IMR-90 (cell line): ENCODE results near the gene MYADM. TPM values are rescaled to one million over a fixed set of nuclear protein-coding genes. Genes with fewer than 3 reads are reported as not detected.
A peak's percentile ranks its signal among the peaks of the same experiment; 100 is the strongest.

Experiments used
- ATAC-seq: fragments of 200-7000 bp; cut with Tn5 transposase; 2 replicates; pipeline ENCODE4 v1.9.1; 2020; ENCODE audit warnings: low read depth, mild to moderate bottlenecking, moderate library complexity
- BruUV-seq: library from RNA; stranded (reverse); fragments of 400-500 nt; replicated peaks from 2 replicates; lab custom pipeline; 2021; lab: Mats Ljungman, UMichigan
- CTCF ChIA-PET: fragments of 300-600 bp; formaldehyde crosslinking; extraction: SDS; loops from one replicate; lab custom pipeline; 2021; ENCODE audit warnings: antibody characterized with exemption; lab: Yijun Ruan, JAX
- POLR2A ChIA-PET: fragments of 300-600 bp; sonication (Branson Sonifier 250); formaldehyde crosslinking; loops from one replicate; lab custom pipeline; 2022; ENCODE audit warnings: antibody characterized with exemption; ENCODE audit not compliant: unreplicated experiment; lab: Charles Lee
- DNase-seq: peaks from one replicate; pipeline ENCODE4 v3.0.0; 2013
- H2AFZ ChIP-seq: replicated peaks from 2 replicates; pipeline ENCODE3; 2013; ENCODE audit warnings: low read length, mild to moderate bottlenecking; ENCODE audit not compliant: poor library complexity
- H2AK5ac ChIP-seq: 2 replicates; pipeline ENCODE4 v1.6.1; 2013; ENCODE audit warnings: low read depth, low read length, inconsistent platforms
- H2AK9ac ChIP-seq: replicated peaks from 2 replicates; pipeline ENCODE3; 2013; ENCODE audit warnings: mild to moderate bottlenecking, low read depth, low read length, moderate library complexity; ENCODE audit not compliant: poor library complexity
- H2BK120ac ChIP-seq: 2 replicates; pipeline ENCODE4 v1.6.1; 2013; ENCODE audit warnings: low read depth, low read length, inconsistent platforms
- H2BK15ac ChIP-seq: 3 replicates; pipeline ENCODE4 v1.6.1; 2013; ENCODE audit warnings: low read depth, low read length, inconsistent platforms
- H2BK20ac ChIP-seq: 2 replicates; pipeline ENCODE4 v1.6.1; 2013; ENCODE audit warnings: low read depth, mild to moderate bottlenecking, inconsistent platforms, low read length, moderate library complexity
- H2BK5ac ChIP-seq: 2 replicates; pipeline ENCODE4 v1.6.1; 2013; ENCODE audit warnings: mild to moderate bottlenecking, low read depth, low read length, inconsistent platforms; ENCODE audit not compliant: poor library complexity, severe bottlenecking
- H3K14ac ChIP-seq: replicated peaks from 2 replicates; pipeline ENCODE4 v1.6.1; 2013; ENCODE audit warnings: low read depth, low read length, inconsistent platforms
- H3K18ac ChIP-seq: 2 replicates; pipeline ENCODE4 v1.6.1; 2013; ENCODE audit warnings: low read depth, low read length, control low read depth
- H3K23ac ChIP-seq: 2 replicates; pipeline ENCODE4 v1.6.1; 2013; ENCODE audit warnings: low read depth, low read length, inconsistent platforms
- H3K27ac ChIP-seq: 2 replicates; pipeline ENCODE4 v1.5.1; 2013; ENCODE audit warnings: mild to moderate bottlenecking, control low read depth, low read length; ENCODE audit not compliant: insufficient read depth
- H3K27me3 ChIP-seq: 2 replicates; pipeline ENCODE4 v1.6.1; 2013; ENCODE audit warnings: low read length; ENCODE audit not compliant: control insufficient read depth, insufficient read depth
- H3K36me3 ChIP-seq: 2 replicates; pipeline ENCODE4 v1.6.1; 2013; ENCODE audit warnings: low read length, mixed read lengths; ENCODE audit not compliant: control insufficient read depth, insufficient read depth
- H3K4ac ChIP-seq: 2 replicates; pipeline ENCODE4 v1.6.1; 2013; ENCODE audit warnings: low read depth, low read length, inconsistent platforms
- H3K4me1 ChIP-seq: 2 replicates; pipeline ENCODE4 v1.6.1; 2013; ENCODE audit warnings: low read length, mixed read lengths; ENCODE audit not compliant: control insufficient read depth, insufficient read depth
- H3K4me2 ChIP-seq: 2 replicates; pipeline ENCODE4 v1.6.1; 2013; ENCODE audit warnings: low read depth, mild to moderate bottlenecking, control low read depth, low read length, moderate library complexity
- H3K4me3 ChIP-seq: 2 replicates; pipeline ENCODE4 v1.5.1; 2013; ENCODE audit warnings: low read depth, mild to moderate bottlenecking, control low read depth, low read length, moderate library complexity; ENCODE audit not compliant: insufficient read depth
- H3K56ac ChIP-seq: 2 replicates; pipeline ENCODE4 v1.6.1; 2013; ENCODE audit warnings: low read length, inconsistent platforms; ENCODE audit not compliant: insufficient read depth; ENCODE audit errors: extremely low read depth
- H3K79me1 ChIP-seq, 2 experiments: 2 replicates each; pipeline ENCODE4 v1.6.1; 2013; ENCODE audit warnings: low read length in 2 of 2, inconsistent platforms in 1 of 2, low read depth in 1 of 2
- H3K9ac ChIP-seq: 2 replicates; pipeline ENCODE4 v1.6.1; 2013; ENCODE audit warnings: low read depth, low read length, control low read depth
- H3K9me1 ChIP-seq: 2 replicates; pipeline ENCODE4 v1.6.1; 2013; ENCODE audit warnings: low read length, inconsistent platforms; ENCODE audit not compliant: insufficient read depth
- H3K9me3 ChIP-seq: 2 replicates; pipeline ENCODE4 v1.6.1; 2013; ENCODE audit warnings: low read length; ENCODE audit not compliant: control insufficient read depth, insufficient read depth
- H4K20me1 ChIP-seq: 2 replicates; pipeline ENCODE4 v1.6.1; 2013; ENCODE audit warnings: low read length, inconsistent platforms; ENCODE audit not compliant: insufficient read depth
- H4K5ac ChIP-seq: 2 replicates; pipeline ENCODE4 v1.6.1; 2013; ENCODE audit warnings: mild to moderate bottlenecking, low read depth, low read length, control low read depth
- H4K8ac ChIP-seq, 2 experiments: 2 replicates each; pipeline ENCODE4 v1.6.1; 2013; ENCODE audit warnings: low read depth in 2 of 2, low read length in 2 of 2, control low read depth in 1 of 2, inconsistent platforms in 1 of 2
- H4K91ac ChIP-seq: 2 replicates; pipeline ENCODE4 v1.6.1; 2013; ENCODE audit warnings: low read depth, low read length, inconsistent platforms; ENCODE audit not compliant: insufficient read depth
- MAFK ChIP-seq: IDR thresholded peaks from 2 replicates; pipeline ENCODE4 v1.6.1; 2012; ENCODE audit warnings: low read depth, low read length, improper control_type of control experiment
- WGBS, 2 experiments: methylation state at CpG; one replicate each; pipeline versions ENCODE4 v1.1.5 to v1.1.7; 2013; ENCODE audit warnings: missing lambda C conversion rate in 2 of 2; ENCODE audit not compliant: insufficient read length in 1 of 2; ENCODE audit errors: extremely low coverage in 2 of 2; 5-methylcytosine and 5-hydroxymethylcytosine counted together
- dilution Hi-C: fragments of 300-500 bp; cut with HindIII; formaldehyde crosslinking; loops from one replicate; pipeline ENCODE4 v1.14.3; 2018; ENCODE audit warnings: low sequenced_read_pairs; ENCODE audit not compliant: unreplicated experiment
- in situ Hi-C: fragments of 300-500 bp; cut with MboI; formaldehyde crosslinking; loops from 3 replicates; pipeline ENCODE4 v1.14.3; 2019; ENCODE audit warnings: low sequenced_read_pairs, inconsistent platforms, mixed read lengths
- intact Hi-C: fragments of 100-400 bp; cut with micrococcal nuclease; formaldehyde crosslinking; loops from 2 replicates; pipeline ENCODE4 v1.10.0; 2022
- polyA plus RNA-seq, 3 experiments: library from polyadenylated mRNA; depleted of rRNA; stranded (reverse); fragments of >200 nt; gene quantifications; 2 replicates each; pipeline ENCODE4 v1.2.3, GENCODE V29; 2012; ENCODE audit warnings: low replicate concordance in 1 of 3
- total RNA-seq: library from RNA; depleted of rRNA; stranded (reverse); fragments of >200 nt; gene quantifications from 2 replicates; pipeline ENCODE4 v1.2.3, GENCODE V29; 2012
- TF ChIP-seq, protein P1 (sequence below): fragments of 150-350 bp; IDR thresholded peaks from 2 replicates; pipeline ENCODE4 v1.6.1; 2017; ENCODE audit warnings: mild to moderate bottlenecking, antibody characterized with exemption, low read length, low read depth

MYADM gene
- total and polyA plus RNA-seq, 2 of the 4 experiments (the other 2 are of a cell fraction), result 4.8 to 96.1 TPM

DNA sequence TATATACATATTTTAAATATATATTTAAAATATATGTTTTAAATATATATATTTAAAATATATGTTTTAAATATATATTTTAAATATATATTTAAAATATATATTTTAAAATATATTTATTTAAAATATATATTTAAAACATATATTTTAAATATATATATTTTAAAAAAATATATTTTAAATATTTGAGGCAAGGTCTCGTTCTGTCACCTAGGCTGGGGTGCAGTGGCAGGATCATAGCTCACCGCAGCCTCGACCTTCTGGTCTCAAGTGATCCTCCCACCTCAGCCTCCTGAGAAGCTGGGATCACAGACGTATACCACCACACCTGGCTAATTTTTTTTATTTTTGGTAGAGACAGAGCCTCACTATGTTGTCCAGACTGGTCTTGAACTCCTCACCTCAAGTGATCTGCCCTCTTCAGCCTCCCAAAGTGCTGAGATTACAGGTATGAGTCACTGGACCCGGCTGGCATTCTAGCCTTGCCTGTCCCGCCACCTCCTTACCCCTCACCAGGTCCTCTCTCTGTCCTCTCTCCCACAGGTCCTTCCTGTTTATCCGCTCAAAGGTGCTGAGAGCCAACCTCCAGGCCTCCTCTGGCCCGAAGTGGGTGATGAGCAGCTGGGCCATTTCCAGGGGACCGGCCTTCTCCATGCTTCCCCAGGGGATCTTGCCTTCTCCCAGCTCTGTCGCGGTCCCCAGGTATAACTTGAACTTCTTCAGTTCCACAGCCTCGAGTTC lies 44.1 kb upstream of the MYADM start:
- H2BK5ac ChIP-seq, result no peak overlapping the region
- no peak overlapping the region for H4K5ac ChIP-seq
- no peaks in the 10 kb centered on the region for H4K20me1 ChIP-seq
- POLR2A ChIA-PET, result no interaction called here
- H2BK120ac ChIP-seq, result no peak overlapping the region
- H4K8ac ChIP-seq, result no peak overlapping the region
- H3K27me3 ChIP-seq, result no peaks in the 10 kb centered on the region; the same call in 1 of the 2 replicates
- no peak for DNase-seq
- H3K4me2 ChIP-seq, result no peak overlapping the region
- H3K18ac ChIP-seq, result no peak overlapping the region
- BruUV-seq, result no TSS peak
- H3K36me3 ChIP-seq, result no peaks in the 10 kb centered on the region
- H3K9me1 ChIP-seq, result no peaks in the 10 kb centered on the region
- no peaks in the 10 kb centered on the region for H3K79me1 ChIP-seq
- TF ChIP-seq, protein P1, sequence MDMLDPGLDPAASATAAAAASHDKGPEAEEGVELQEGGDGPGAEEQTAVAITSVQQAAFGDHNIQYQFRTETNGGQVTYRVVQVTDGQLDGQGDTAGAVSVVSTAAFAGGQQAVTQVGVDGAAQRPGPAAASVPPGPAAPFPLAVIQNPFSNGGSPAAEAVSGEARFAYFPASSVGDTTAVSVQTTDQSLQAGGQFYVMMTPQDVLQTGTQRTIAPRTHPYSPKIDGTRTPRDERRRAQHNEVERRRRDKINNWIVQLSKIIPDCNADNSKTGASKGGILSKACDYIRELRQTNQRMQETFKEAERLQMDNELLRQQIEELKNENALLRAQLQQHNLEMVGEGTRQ, result no peak
- no peak for TF ChIP-seq MAFK
- H3K4ac ChIP-seq, result no peak overlapping the region
- no peak for ATAC-seq
- no peak overlapping the region for H3K14ac ChIP-seq
- no peak overlapping the region for H2BK15ac ChIP-seq
- CTCF ChIA-PET, result no interaction called here
- H3K9ac ChIP-seq, result no peak overlapping the region
- no peak overlapping the region for H2AFZ ChIP-seq
- H2AK5ac ChIP-seq, result no peak overlapping the region
- H3K23ac ChIP-seq, result no peak overlapping the region
- H3K4me3 ChIP-seq, result no peak overlapping the region
- no peak overlapping the region for H3K27ac ChIP-seq
- H3K56ac ChIP-seq, result no peak overlapping the region
- no peak overlapping the region for H2BK20ac ChIP-seq
- H3K4me1 ChIP-seq, result no peaks in the 10 kb centered on the region
- no peak overlapping the region for H4K91ac ChIP-seq
- in situ Hi-C loops, result no loop called here
- 50% methylated on average over 1 of the region's 12 CpGs; no CpG with 5 or more reads in 1 of the 2 experiments for WGBS, 2 experiments
- dilution Hi-C loops, result no loop called here
- intact Hi-C loops, result no loop called here
- no peaks in the 10 kb centered on the region; the same call in none of the 2 replicates for H3K9me3 ChIP-seq
- peak overlapping the region; percentile 42 for H2AK9ac ChIP-seq
